Measurements from ENCODE around the gene ACKR2. TPM values are rescaled to one million over a fixed set of nuclear protein-coding genes. Genes with fewer than 3 reads are reported as not detected.

ACKR2 gene
- total RNA-seq, 3 donors from 2014 or later (not counting 1 experiment from before 2014, with no cell fraction given), result 0.56 to 0.95 (median 0.72) TPM

GRCh38 chr3:42780398-42780797 lies 28.8 kb upstream of the ACKR2 start:
- Mint-ChIP-seq H3K4me1 (peaks cover 0 to 3% of the 10 kb centered on the region in 2 donors), H3K27ac (no peak overlapping the region), H3K9me3 (no peaks in the 10 kb centered on the region), H3K4me3 (no peak overlapping the region), H3K27me3 (ENCODE audit: low read depth in 2 of 2) (no peaks in the 10 kb centered on the region), H3K36me3 (peaks cover 14% of the 10 kb centered on the region)
- H3K4me3 ChIP-seq (ENCODE audit: low read length), result no peak overlapping the region
- H3K27ac ChIP-seq (ENCODE audit: low read length), result no peak overlapping the region
- peaks cover 3% of the 10 kb centered on the region for H3K36me3 ChIP-seq (ENCODE audit: control insufficient read depth, insufficient read depth, low read length)
- intact Hi-C loops (cut with micrococcal nuclease), result loop anchor here (2.0 kb wide), 2 partner anchors 24 to 50 kb away; partner anchors contain the start of gene HIGD1A
- no peaks in the 10 kb centered on the region for H3K4me1 ChIP-seq (ENCODE audit: control insufficient read depth, insufficient read depth, low read length)
- ATAC-seq, result no peak
- H3K27me3 ChIP-seq (ENCODE audit: control insufficient read depth, insufficient read depth, low read length), result no peaks in the 10 kb centered on the region
- no peak for TF ChIP-seq CTCF (IDR thresholded peaks at IDR 0.05)
- no peak for DNase-seq
- WGBS (ENCODE audit: insufficient coverage), result 93% methylated on average over 2 of the region's 3 CpGs
- H3K9me3 ChIP-seq (ENCODE audit: control insufficient read depth, insufficient read depth, low read length), result no peaks in the 10 kb centered on the region

GRCh38 chr3:42780892-42781700 lies 28.1 kb upstream of the ACKR2 start:
- ATAC-seq, result peak; percentile 80 to 98 (median 87)
- H3K27ac Mint-ChIP-seq, result no peak overlapping the region
- intact Hi-C loops (cut with micrococcal nuclease), result loop anchor here (1.0 to 2.0 kb wide), 4 partner anchors 24 to 100 kb away; partner anchors contain the start of gene HIGD1A
- no peaks in the 10 kb centered on the region for H3K9me3 Mint-ChIP-seq
- Histone ChIP-seq H3K36me3 (ENCODE audit: control insufficient read depth, insufficient read depth, low read length) (peaks cover 10% of the 10 kb centered on the region), H3K4me3 (ENCODE audit: low read length) (no peak overlapping the region), H3K27ac (ENCODE audit: low read length) (no peak overlapping the region), H3K27me3 (ENCODE audit: control insufficient read depth, insufficient read depth, low read length) (no peaks in the 10 kb centered on the region), H3K9me3 (ENCODE audit: control insufficient read depth, insufficient read depth, low read length) (no peaks in the 10 kb centered on the region), H3K4me1 (ENCODE audit: control insufficient read depth, insufficient read depth, low read length) (no peaks in the 10 kb centered on the region)
- DNase-seq, result peak in 1 of 2 donors; percentile 87
- no peaks in the 10 kb centered on the region for H3K27me3 Mint-ChIP-seq (ENCODE audit: low read depth in 2 of 2)
- peak; percentile 74 for TF ChIP-seq CTCF (IDR thresholded peaks at IDR 0.05)
- H3K4me3 Mint-ChIP-seq, result no peak overlapping the region
- H3K36me3 Mint-ChIP-seq, result peaks cover 19% of the 10 kb centered on the region
- whole genome bisulfite sequencing (ENCODE audit: insufficient coverage), result 70% methylated on average over 10 of the region's 11 CpGs
- H3K4me1 Mint-ChIP-seq, result peaks cover 0 to 3% of the 10 kb centered on the region in 2 donors

- Mint-ChIP-seq H3K27ac (no peak overlapping the region), H3K4me1 (peaks cover 8 to 10% of the 10 kb centered on the region in 2 donors), H3K27me3 (ENCODE audit: low read depth in 2 of 2) (no peaks in the 10 kb centered on the region), H3K4me3 (no peak overlapping the region), H3K36me3 (peaks cover 27% of the 10 kb centered on the region), H3K9me3 (no peaks in the 10 kb centered on the region)
- Histone ChIP-seq H3K27ac (ENCODE audit: low read length) (no peak overlapping the region), H3K36me3 (ENCODE audit: control insufficient read depth, insufficient read depth, low read length) (peaks cover 24% of the 10 kb centered on the region), H3K4me3 (ENCODE audit: low read length) (no peak overlapping the region), H3K9me3 (ENCODE audit: control insufficient read depth, insufficient read depth, low read length) (no peaks in the 10 kb centered on the region), H3K27me3 (ENCODE audit: control insufficient read depth, insufficient read depth, low read length) (no peaks in the 10 kb centered on the region), H3K4me1 (ENCODE audit: control insufficient read depth, insufficient read depth, low read length) (no peaks in the 10 kb centered on the region)
- DNase-seq, result no peak
- no peak for ATAC-seq
- TF ChIP-seq CTCF (IDR thresholded peaks at IDR 0.05), result no peak
- intact Hi-C loops (cut with micrococcal nuclease), result no loop called here
- 100% methylated on average over 1 of the region's 1 CpG for WGBS (ENCODE audit: insufficient coverage)
Observed at GRCh38 chr3:42786212-42786611, 23.0 kb upstream of the ACKR2 start.

Measured in natural killer cell (primary cell).